Measurements from ENCODE around the gene BCAS3.

The BCAS3 gene

DNA sequence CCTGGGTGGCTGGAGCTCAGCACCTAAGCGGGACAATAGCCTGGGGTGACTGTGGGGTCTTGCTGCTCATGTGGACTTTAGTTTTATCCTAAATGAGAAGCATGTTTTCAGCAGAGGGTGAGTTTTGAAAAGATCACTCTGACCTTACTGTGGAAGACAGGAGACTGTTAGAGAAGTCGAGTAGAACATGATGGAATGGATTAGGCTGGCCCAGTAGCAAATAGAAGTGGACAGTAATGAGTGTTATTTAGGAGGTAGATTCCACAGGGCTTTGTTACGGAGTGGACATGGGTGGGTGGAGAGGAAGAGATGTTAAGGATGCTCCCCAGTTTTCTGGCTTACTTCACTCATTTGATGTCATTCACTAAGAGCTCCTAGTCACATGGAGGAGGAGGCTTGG is 648.7 kb downstream of the BCAS3 start:
- Mint-ChIP-seq H3K9me3 (no peaks in the 10 kb centered on the region), H3K27ac (no peak overlapping the region), H3K36me3 (ENCODE audit: low read depth) (no peaks in the 10 kb centered on the region), H3K4me3 (no peak overlapping the region), H3K4me1 (ENCODE audit: low read depth) (no peaks in the 10 kb centered on the region), H3K27me3 (no peaks in the 10 kb centered on the region)

DNA sequence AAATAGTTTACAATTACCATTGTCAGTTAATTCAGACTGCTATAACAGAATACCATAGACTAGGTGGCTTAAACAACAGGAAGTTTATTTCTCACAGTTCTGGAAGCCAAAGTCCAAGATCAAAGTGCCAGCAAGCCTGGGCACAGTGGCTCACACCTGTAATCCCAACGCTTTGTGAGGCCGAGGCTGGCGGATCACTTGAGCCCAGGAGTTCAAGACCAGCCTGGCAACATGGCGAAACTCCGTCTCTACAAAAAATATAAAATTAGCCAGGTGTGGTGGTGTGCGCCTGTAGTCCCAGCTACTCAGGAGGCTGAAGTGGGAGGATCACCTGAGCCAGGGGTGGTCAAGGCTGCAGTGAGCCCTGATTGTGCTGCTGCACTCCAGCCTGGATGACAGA is 650.7 kb downstream of the BCAS3 start:
- no peak overlapping the region for H3K27ac Mint-ChIP-seq
- H3K36me3 Mint-ChIP-seq (ENCODE audit: low read depth): no peaks in the 10 kb centered on the region
- no peaks in the 10 kb centered on the region for H3K9me3 Mint-ChIP-seq
- H3K4me3 Mint-ChIP-seq: no peak overlapping the region
- H3K27me3 Mint-ChIP-seq: no peaks in the 10 kb centered on the region
- H3K4me1 Mint-ChIP-seq (ENCODE audit: low read depth): no peaks in the 10 kb centered on the region

DNA sequence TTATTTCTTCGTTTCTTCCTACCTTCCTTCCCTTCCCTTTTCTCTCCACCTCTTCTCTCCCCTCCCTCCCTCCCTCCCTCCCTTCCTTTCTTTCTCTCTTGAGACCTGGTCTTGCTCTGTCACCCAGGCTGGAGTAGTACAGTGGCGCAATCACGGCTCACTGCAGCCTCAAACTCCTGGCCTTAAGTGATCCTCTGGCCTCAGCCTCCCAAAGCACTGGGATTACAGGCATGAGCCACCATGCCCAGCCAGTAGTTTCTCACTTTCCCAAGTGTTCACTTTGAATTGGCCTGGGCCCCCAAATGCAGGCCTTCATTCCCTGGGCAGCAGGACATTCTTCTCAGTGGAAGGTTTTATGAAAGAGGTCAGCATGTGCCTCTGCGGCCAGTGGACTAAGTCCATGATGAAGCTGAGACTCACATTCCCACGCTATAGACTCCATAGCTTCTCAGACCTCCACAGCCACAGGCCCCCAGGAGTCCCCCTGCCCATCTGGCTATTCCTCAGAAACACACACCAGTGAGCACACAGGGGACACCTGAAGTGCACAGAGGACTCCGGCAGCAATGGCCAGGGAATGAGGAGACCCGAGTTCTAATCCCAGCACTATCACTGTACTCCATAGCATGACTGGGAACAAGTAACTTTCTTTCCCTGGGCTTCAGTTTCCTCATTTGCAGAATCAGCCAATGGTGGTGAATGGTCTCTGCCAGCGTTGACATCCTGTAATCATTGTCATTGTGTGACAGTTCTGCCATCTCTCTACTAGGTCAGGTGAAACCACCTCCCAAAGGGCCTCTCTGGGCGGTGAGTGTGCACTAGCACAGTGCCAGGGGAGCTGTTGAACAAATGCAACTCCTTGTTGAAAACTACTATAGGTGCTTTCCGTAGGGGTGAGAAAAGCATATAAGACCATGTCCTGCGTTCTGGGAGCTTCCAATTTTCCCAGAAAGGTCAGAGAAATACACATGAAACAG is 652.8 kb downstream of the BCAS3 start:
- Mint-ChIP-seq H3K4me1 (ENCODE audit: low read depth) (no peaks in the 10 kb centered on the region), H3K36me3 (ENCODE audit: low read depth) (no peaks in the 10 kb centered on the region), H3K27me3 (no peaks in the 10 kb centered on the region), H3K9me3 (no peaks in the 10 kb centered on the region), H3K27ac (no peak overlapping the region), H3K4me3 (no peak overlapping the region)

DNA sequence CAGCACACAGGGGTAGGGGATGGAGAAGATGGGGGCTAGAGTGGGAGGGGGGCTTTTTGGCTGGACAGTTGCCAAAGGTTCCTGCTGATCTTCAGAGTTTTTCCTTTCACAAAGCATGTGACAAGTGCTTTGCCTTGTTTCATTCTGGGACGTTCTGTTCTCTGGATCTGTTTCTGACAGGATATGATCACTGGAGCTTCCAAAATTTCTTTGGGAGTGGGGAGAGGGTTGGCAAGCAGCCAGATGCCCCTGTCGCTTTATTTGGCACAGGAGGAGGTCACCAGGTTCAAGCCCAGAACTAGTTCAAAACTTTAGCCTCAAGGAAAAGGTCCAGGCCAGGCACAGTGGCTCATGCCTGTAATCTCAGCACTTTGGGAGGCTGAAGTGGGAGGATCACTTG is 653.5 kb downstream of the BCAS3 start:
- no peak overlapping the region for H3K27ac Mint-ChIP-seq
- H3K4me1 Mint-ChIP-seq (ENCODE audit: low read depth): no peaks in the 10 kb centered on the region
- no peaks in the 10 kb centered on the region for H3K27me3 Mint-ChIP-seq
- H3K4me3 Mint-ChIP-seq: no peak overlapping the region
- no peaks in the 10 kb centered on the region for H3K9me3 Mint-ChIP-seq
- no peaks in the 10 kb centered on the region for H3K36me3 Mint-ChIP-seq (ENCODE audit: low read depth)

DNA sequence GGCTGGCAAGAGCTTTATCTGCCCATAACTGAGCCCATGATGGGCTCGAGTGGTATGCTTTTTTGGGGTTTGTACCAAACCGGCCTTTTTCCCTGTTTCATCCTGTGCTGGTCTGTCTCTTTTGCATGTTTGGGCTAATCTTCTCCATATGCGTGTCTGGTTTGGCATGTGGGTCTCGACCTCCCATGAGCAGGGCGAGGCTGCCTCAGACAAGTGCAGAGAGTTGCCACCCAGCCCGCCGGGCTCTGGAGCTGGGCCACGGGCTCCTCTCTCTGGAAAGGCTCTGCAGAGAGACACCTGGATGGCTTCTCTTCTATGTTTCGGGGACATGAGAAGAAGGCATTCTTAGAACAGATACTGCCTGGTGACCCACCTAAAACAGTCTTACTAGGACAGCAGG is 654.2 kb downstream of the BCAS3 start:
- H3K27me3 Mint-ChIP-seq: no peaks in the 10 kb centered on the region
- H3K4me3 Mint-ChIP-seq: no peak overlapping the region
- no peaks in the 10 kb centered on the region for H3K9me3 Mint-ChIP-seq
- H3K4me1 Mint-ChIP-seq (ENCODE audit: low read depth): no peaks in the 10 kb centered on the region
- H3K36me3 Mint-ChIP-seq (ENCODE audit: low read depth): no peaks in the 10 kb centered on the region
- no peak overlapping the region for H3K27ac Mint-ChIP-seq

DNA sequence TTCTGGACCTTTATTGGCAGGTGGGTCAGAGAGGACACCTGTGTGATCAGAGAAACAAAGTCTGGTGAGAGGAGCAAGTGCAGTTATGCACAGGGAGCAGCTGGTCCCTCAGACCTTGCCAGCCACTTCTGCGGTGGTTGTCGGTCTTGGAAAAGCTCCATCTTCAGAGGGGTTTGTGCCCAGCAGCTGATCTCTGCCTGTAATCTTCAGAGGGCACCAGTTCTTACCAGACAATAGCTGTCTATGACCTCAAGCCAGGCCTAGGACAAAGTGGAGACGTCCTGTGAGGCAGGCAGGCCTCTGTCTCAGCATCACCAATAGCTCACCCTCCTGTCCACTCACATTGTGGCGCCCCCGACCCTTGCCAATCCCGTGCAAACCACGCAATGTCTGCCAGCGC is 655.5 kb downstream of the BCAS3 start:
- no peaks in the 10 kb centered on the region for H3K4me1 Mint-ChIP-seq (ENCODE audit: low read depth)
- H3K9me3 Mint-ChIP-seq: no peaks in the 10 kb centered on the region
- no peak overlapping the region for H3K4me3 Mint-ChIP-seq
- no peaks in the 10 kb centered on the region for H3K36me3 Mint-ChIP-seq (ENCODE audit: low read depth)
- no peaks in the 10 kb centered on the region for H3K27me3 Mint-ChIP-seq
- H3K27ac Mint-ChIP-seq: no peak overlapping the region

DNA sequence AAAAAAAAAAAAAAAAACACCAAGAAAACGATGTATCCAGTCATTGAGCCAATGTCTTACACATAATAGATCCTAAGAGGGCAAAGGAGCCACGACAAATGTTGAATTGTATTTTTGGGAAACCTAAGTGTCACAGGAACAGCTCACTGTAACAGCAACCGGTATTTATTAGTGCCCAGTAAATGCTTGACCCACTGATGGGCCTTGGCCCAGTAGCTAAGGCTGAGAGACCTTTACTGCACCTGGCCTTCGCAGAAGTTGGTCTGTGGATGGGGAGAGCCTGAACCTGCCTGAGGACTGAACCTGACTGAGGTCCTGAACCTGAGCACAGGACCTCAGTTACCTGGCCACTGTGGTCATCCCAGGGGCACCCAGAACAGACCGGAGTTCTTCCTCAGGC is 657.0 kb downstream of the BCAS3 start:
- H3K27me3 Mint-ChIP-seq: no peaks in the 10 kb centered on the region
- no peak overlapping the region for H3K4me3 Mint-ChIP-seq
- no peaks in the 10 kb centered on the region for H3K36me3 Mint-ChIP-seq (ENCODE audit: low read depth)
- no peak overlapping the region for H3K27ac Mint-ChIP-seq
- H3K4me1 Mint-ChIP-seq (ENCODE audit: low read depth): no peaks in the 10 kb centered on the region
- no peaks in the 10 kb centered on the region for H3K9me3 Mint-ChIP-seq

DNA sequence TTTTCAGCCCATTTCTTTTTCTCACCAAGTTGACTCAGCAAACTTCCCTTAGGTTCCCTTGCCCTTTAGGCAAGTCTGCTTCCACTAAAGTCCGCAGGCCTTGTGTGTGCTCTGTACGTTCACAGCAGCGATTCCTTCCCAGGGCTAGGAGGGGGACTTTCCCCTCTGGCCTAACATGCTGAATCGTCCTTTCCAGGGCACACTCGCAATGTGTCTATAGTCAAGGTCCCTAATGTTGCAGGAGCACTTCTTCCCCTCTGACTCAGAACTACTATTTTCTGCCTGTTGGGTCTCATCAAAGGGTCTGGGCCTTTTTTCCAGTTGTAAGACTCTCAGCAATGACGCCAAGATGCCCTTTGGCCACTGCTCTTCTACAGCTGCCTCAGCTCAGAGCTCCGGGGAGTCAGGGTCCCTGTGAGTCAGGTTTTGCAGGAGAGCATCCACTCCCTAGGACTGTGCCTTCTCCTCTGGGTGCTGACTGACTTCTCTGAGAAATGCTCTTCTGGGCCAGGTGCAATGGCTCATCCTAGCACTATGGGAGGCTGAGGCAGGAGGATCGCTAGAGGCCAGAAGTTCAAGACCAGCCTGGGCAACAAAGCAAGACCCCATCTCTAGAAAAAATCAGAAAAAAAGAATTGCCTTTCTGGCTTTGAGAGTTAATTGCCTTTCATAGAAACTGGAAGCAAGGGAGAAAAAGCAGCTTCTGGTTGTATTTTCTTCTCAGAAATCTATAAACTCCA is 657.6 kb downstream of the BCAS3 start:
- no peak overlapping the region for H3K27ac Mint-ChIP-seq
- no peak overlapping the region for H3K4me3 Mint-ChIP-seq
- no peaks in the 10 kb centered on the region for H3K9me3 Mint-ChIP-seq
- H3K36me3 Mint-ChIP-seq (ENCODE audit: low read depth): no peaks in the 10 kb centered on the region
- no peaks in the 10 kb centered on the region for H3K4me1 Mint-ChIP-seq (ENCODE audit: low read depth)
- H3K27me3 Mint-ChIP-seq: no peaks in the 10 kb centered on the region

DNA sequence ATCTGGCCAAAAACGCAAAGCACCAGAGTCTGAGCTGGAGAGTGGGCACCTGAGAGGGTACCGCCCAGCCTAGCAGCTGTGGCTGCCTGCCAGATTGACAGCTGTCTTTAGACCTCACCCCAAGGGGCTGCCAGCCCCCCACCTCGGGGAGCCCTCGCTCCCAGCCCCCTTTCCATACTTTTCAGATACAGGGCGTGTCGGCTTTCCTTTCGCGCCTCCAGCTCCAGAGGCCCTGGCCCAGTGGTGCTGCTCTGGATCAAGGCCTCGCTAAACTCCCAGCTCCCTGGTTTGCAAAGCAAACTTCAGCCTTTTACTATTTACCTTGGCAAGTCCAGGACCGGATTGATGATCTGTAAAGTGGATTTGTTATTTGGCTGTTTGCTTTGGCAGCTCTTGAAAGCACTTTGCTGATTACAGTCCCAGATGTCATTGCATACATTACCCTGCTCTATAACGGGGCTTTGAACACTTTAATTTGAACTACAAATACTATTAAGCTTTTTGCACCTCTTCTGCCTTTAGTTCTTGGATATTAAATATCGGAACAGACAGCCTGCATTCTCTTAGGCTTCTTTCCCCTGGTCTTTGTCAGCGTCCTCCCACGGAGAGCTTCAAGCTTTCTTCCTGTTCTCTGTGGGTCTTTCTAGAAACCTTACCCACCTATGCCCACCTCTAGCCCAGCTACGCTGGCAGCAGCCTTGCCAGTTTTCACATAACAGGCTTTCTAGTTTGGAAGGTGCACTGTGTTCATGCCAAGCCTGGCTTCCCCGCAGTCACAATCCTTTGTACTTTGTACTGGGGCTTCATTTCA is 658.4 kb downstream of the BCAS3 start:
- Mint-ChIP-seq H3K9me3 (no peaks in the 10 kb centered on the region), H3K4me3 (no peak overlapping the region), H3K4me1 (ENCODE audit: low read depth) (no peaks in the 10 kb centered on the region), H3K36me3 (ENCODE audit: low read depth) (no peaks in the 10 kb centered on the region), H3K27ac (no peak overlapping the region), H3K27me3 (no peaks in the 10 kb centered on the region)

DNA sequence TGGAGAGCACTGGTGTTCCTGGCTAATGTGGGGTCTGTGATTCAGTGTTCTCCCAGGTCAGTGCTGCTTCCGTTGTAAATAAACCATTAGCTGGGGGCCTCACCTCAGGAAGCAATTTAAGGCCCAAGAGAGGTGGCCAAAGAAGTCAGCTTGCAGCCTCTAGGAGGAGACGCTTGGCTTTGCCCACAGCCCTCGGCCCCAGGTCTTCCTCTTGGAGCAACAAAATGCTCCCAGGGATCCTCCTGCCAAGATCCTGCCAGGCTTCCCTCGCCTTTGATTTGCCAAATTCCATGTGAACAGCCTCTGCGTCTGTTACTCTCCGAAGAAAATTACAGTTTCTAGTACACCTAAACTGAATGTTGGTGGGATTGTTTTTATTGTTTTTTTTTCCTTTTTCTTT is 659.6 kb downstream of the BCAS3 start:
- no peak overlapping the region for H3K4me3 Mint-ChIP-seq

DNA sequence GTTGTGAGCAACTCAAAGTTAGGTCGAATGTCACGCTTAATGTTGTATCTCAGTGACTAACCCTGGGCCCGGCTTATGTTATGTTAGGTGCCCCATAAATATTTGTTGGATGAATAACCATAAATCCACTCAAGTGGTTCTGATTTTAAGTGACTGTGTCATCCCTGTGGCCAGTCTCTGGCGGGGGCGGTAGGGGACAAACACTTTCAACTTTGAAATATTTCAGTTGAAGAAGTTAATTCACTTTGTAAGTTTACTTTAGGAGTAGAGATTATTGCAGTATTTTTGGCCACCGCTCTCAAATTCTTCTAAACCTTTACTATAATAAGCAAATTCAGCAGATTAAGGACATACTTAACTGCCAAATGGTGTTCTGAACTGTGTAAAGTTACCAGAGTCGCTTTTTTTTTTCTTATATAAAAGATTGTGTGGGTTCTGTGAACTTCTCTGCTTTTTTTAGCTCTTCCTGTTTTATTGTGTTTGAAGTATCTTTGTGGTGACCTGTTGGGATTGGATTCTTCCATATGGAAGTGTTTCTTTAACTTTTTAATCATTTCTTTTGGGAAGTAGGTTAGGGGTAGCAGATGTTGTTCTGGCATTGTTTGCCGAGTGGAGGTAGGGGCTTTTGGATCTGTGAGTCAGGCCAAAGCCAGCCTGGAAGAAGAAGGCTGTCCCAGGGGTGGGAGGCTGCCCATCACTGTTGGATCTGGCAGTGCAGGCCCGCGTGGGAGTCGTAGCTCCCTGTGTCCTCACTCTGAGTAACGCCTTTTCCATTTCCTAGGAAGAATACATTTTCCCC is 660.5 kb downstream of the BCAS3 start:
- H3K4me3 Mint-ChIP-seq: no peak overlapping the region
- H3K36me3 Mint-ChIP-seq (ENCODE audit: low read depth): no peaks in the 10 kb centered on the region
- H3K4me1 Mint-ChIP-seq (ENCODE audit: low read depth): no peaks in the 10 kb centered on the region
- H3K27ac Mint-ChIP-seq: no peak overlapping the region
- no peaks in the 10 kb centered on the region for H3K27me3 Mint-ChIP-seq
- H3K9me3 Mint-ChIP-seq: no peaks in the 10 kb centered on the region

More for the DNA sequence above, 659.6 kb downstream of the BCAS3 start:
- H3K36me3 Mint-ChIP-seq (ENCODE audit: low read depth): no peaks in the 10 kb centered on the region
- no peaks in the 10 kb centered on the region for H3K4me1 Mint-ChIP-seq (ENCODE audit: low read depth)
- no peaks in the 10 kb centered on the region for H3K27me3 Mint-ChIP-seq
- H3K27ac Mint-ChIP-seq: no peak overlapping the region
- no peaks in the 10 kb centered on the region for H3K9me3 Mint-ChIP-seq

DNA sequence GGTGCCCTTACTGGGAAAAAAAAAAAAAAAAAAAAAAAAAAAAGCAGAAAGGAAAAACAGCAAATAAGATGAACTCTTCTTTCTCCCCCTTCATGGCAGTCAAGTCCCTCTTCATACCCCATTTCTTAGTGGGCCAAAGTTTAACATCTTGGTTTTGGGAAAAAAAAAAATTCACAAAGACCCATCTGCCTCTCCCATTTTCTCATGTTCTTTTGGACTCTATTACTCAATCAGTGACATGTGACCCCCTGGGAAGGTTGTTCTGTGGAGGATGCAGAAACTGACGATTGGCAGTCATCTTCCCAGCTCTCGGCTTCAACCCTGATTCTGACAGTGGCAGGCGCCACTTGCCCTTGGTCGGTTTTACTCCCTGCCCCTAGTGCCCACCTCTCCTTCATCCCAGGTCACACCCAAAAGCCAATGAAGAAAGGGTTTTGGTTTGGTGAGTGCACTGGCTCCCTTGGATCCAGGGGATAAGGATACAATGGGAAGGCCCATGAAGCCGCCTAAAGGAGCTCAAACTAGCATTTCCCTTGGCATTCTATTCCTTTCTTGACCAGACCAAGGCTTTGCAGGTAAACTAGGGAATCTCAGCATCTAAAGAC is 661.3 kb downstream of the BCAS3 start:
- H3K4me1 Mint-ChIP-seq (ENCODE audit: low read depth): no peaks in the 10 kb centered on the region
- no peaks in the 10 kb centered on the region for H3K36me3 Mint-ChIP-seq (ENCODE audit: low read depth)
- no peaks in the 10 kb centered on the region for H3K27me3 Mint-ChIP-seq
- no peak overlapping the region for H3K27ac Mint-ChIP-seq
- H3K4me3 Mint-ChIP-seq: no peak overlapping the region
- no peaks in the 10 kb centered on the region for H3K9me3 Mint-ChIP-seq

DNA sequence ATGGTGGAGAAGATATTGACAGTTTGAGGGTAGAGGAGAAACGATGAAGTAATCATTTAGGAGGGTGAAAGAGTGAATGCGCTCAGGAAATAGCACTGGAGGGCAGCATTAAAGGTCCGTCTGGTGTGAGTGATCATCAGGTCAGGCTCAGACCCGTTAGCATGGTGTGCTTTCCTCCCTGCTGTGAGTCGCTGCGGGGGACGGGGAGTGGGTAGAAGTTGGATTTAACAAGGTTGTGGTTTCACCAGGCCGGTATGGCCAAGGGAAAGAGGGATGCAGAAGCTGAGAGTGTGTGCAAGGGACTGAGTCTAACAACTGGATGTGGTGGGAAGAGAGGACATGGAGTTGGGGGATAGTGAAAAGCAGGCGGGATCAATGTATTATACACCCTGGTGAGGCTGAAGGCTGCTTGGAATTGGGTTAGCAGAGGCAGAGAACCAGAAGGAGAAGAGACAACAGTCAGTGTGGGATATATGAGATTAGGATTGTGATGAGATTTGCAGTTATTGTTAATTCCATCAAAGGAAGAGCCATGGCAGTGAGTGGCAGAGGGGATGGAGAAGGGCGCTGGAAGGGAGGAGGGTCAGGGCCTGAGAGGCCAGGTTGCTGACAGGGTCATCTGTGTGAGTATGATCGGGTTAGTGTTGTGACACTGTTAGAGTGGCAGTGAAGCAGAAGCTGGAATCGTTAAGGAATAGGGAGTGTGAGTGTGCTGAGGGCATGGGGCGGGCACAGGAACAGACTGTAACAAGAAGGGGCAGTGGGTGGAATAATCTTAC is 663.0 kb downstream of the BCAS3 start:
- no peaks in the 10 kb centered on the region for H3K4me1 Mint-ChIP-seq (ENCODE audit: low read depth)
- H3K27me3 Mint-ChIP-seq: no peaks in the 10 kb centered on the region
- H3K4me3 Mint-ChIP-seq: no peak overlapping the region
- H3K9me3 Mint-ChIP-seq: no peaks in the 10 kb centered on the region
- H3K27ac Mint-ChIP-seq: no peak overlapping the region
- no peaks in the 10 kb centered on the region for H3K36me3 Mint-ChIP-seq (ENCODE audit: low read depth)
